ENCODE data around the gene SRSF6. TPM values are rescaled to one million over a fixed set of nuclear protein-coding genes. Genes with fewer than 3 reads are reported as not detected.
A peak's percentile ranks its signal among the peaks of the same experiment; 100 is the strongest.
"Not testable (repeated sequence)": the region's sequence is repeated elsewhere in the genome, so short reads cannot be mapped to it uniquely, and the experiment has no call there.

Gene SRSF6
- total RNA-seq, 1 donor from 2014 or later: 284 TPM

- Mint-ChIP-seq H3K9me3 (peaks cover 3% of the 10 kb centered on the region), H3K27me3 (ENCODE audit: low read depth) (peaks cover 16% of the 10 kb centered on the region), H3K36me3 (ENCODE audit: low read depth) (no peaks in the 10 kb centered on the region), H3K4me3 (no peak overlapping the region), H3K27ac (ENCODE audit: unreplicated experiment) (no peak overlapping the region), H3K4me1 (no peaks in the 10 kb centered on the region)
- no peak for DNase-seq (ENCODE audit: low read depth, low spot score)
- no peak for TF ChIP-seq CTCF (conservative IDR thresholded peaks at IDR 0.05)
Observed at GRCh38 chr20:43444107-43444506, 13.6 kb upstream of the SRSF6 start.

DNA sequence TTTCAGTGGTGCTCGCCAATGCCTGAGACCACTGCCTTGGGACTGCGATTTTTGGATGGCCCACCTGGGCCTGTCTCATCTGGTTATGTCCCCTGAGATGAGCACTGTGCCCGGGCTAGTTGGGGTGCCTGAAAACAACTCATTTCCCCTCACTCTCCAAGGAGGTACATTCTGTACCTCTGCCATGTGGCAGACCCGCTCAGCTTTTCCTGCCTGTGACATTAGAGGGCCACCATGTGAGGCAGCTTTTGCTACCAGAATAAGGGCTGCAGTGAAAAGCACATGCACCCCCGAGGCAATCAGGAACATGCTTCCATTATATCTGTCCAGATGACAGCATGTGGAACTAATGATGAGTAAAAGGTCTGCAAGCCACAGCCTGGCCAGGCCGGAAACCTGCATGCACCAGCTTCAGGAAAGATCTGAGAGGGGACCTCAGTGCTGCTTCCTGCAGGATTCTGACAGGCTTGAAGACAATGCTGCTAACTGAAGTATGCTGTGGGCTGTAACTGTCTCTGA lies 11.3 kb upstream of the SRSF6 start:
- Mint-ChIP-seq H3K36me3 (ENCODE audit: low read depth) (no peaks in the 10 kb centered on the region), H3K27ac (ENCODE audit: unreplicated experiment) (no peak overlapping the region), H3K9me3 (peaks cover 2% of the 10 kb centered on the region), H3K4me1 (no peaks in the 10 kb centered on the region), H3K4me3 (no peak overlapping the region), H3K27me3 (ENCODE audit: low read depth) (peaks cover 19% of the 10 kb centered on the region)
- no peak for DNase-seq (ENCODE audit: low read depth, low spot score)
- TF ChIP-seq CTCF (conservative IDR thresholded peaks at IDR 0.05): no peak

GRCh38 chr20:43448431-43448747 lies 9.3 kb upstream of the SRSF6 start:
- peaks cover 20% of the 10 kb centered on the region for H3K27me3 Mint-ChIP-seq (ENCODE audit: low read depth)
- H3K4me1 Mint-ChIP-seq; H3K4me3 Mint-ChIP-seq; H3K36me3 Mint-ChIP-seq (ENCODE audit: low read depth); H3K9me3 Mint-ChIP-seq; DNase-seq (ENCODE audit: low read depth, low spot score); H3K27ac Mint-ChIP-seq (ENCODE audit: unreplicated experiment): not testable (repeated sequence)

DNA sequence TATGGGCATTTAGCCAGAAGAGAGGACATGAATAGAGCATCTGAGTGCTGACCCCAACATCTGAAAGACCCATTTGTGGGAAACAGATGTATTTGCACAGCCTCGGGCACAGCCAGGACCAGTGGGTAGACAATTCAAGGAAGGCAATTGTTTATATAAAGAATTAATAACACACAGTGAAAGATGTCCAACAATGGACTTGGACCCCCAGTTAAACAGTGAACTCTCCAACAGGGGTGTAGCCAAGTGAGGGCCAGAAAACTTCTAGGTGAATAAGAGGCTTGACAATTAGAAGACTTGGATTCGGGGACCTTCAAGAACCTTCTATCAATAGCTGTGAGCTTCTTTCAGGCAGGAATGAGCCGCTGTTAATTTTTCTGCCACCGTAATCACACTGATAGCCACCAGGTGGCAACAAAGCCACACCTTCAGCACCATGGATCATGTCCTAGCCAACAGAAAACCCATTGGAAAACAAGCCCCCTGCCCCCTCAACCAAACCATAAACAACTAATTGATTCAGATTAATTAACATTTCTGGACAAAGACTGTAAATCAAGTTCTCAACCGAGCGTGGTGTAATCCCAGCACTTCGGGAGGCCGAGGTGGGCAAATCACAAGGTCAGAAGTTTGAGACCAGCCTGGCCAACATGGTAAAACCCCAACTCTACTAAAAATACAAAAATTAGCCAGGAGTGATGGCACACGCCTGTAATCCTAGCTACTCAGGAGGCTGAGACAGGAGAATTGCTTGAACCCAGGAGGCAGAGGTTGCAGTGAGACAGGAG lies 8.8 kb upstream of the SRSF6 start:
- Mint-ChIP-seq H3K27me3 (ENCODE audit: low read depth) (peaks cover 22% of the 10 kb centered on the region), H3K36me3 (ENCODE audit: low read depth) (no peaks in the 10 kb centered on the region), H3K27ac (ENCODE audit: unreplicated experiment) (no peak overlapping the region), H3K4me1 (no peaks in the 10 kb centered on the region), H3K9me3 (peaks cover 2% of the 10 kb centered on the region), H3K4me3 (peak overlapping the region; percentile 69)
- peak; percentile 40 for DNase-seq (ENCODE audit: low read depth, low spot score)
- TF ChIP-seq CTCF (conservative IDR thresholded peaks at IDR 0.05): peak; percentile 77

DNA sequence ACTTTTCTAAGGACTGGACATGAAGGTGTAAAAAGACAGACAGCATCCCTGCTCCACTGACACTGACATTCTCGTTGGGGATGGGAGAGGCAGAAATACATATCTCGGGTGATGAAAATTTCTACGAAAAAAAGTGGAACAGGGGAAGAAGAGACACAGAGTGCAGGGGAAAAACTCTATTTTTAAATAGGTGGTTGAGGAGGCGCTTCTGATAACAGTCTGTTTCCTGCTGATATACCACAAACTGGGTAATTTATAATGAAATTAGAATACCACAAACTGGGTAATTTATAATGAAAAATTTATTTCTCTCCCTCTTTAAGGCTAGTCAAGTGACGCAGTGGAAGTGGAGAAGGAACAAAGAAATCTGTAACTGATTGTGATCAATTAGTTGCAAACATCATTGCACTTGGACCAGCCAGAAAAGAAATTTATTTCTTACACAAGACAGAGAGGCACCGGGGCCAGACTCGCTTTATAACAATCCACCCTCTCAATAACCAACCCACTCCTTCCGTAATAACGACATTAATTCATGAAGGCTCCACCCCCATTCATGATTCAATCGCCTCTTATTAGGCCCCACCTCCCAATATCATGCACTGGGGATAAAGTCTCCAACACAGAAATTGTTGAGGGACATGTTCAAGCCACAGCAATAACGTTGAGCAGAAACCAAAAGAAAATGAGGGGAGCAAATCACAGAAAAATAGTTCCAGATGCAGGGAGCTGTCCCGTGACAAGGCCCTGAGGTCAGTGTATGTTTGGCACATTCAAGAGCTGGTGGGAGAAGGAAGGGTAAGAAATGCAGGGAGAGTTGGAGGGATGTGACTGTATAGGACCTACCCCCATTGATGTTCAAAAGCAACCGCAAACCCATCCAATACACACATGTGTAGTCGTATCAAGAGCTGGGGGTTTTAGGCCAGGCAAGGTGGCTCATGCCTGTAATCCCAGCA lies 6.6 kb upstream of the SRSF6 start:
- Mint-ChIP-seq H3K36me3 (ENCODE audit: low read depth) (no peaks in the 10 kb centered on the region), H3K4me3 (no peak overlapping the region), H3K27me3 (ENCODE audit: low read depth) (peaks cover 27% of the 10 kb centered on the region)

More for the DNA sequence above, 6.6 kb upstream of the SRSF6 start:
- DNase-seq (ENCODE audit: low read depth, low spot score): no peak
- no peak overlapping the region for H3K27ac Mint-ChIP-seq (ENCODE audit: unreplicated experiment)
- H3K9me3 Mint-ChIP-seq: no peaks in the 10 kb centered on the region
- no peak for TF ChIP-seq CTCF (conservative IDR thresholded peaks at IDR 0.05)
- no peaks in the 10 kb centered on the region for H3K4me1 Mint-ChIP-seq
